ENCODE data around the gene ITPKB.

ITPKB gene

DNA sequence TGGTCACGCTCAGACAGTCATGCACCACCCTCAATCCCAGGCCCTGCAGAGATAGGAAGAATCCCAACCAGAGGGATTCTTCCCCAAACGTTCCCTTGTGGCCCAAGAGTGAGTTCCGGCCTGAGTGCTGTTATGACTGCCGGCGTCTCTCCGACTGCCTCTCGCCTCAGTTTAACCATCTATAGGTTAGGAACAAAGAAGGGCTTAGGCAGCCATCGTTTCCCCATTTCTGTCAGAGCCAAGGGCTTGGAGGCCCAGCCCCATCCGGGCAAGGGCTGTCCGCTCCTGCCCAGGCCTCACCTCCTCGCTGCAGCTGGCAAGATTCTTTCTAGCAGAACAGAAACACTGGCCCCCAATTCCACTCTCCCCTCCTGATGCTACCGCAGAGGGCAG, 131.8 kb downstream of the ITPKB start:
- no peak for TF ChIP-seq CTCF (IDR thresholded peaks at IDR 0.05; ENCODE audit: borderline replicate concordance, insufficient read depth, low read depth, low read length)
- no peak overlapping the region for H3K4me3 ChIP-seq (ENCODE audit: low read depth, low read length)

- no peak overlapping the region for H3K4me3 ChIP-seq (ENCODE audit: low read depth, low read length)
- no peak for TF ChIP-seq CTCF (IDR thresholded peaks at IDR 0.05; ENCODE audit: borderline replicate concordance, insufficient read depth, low read depth, low read length)
Measured at GRCh38 chr1:226606311-226607267, 132.5 kb downstream of the ITPKB start.

DNA sequence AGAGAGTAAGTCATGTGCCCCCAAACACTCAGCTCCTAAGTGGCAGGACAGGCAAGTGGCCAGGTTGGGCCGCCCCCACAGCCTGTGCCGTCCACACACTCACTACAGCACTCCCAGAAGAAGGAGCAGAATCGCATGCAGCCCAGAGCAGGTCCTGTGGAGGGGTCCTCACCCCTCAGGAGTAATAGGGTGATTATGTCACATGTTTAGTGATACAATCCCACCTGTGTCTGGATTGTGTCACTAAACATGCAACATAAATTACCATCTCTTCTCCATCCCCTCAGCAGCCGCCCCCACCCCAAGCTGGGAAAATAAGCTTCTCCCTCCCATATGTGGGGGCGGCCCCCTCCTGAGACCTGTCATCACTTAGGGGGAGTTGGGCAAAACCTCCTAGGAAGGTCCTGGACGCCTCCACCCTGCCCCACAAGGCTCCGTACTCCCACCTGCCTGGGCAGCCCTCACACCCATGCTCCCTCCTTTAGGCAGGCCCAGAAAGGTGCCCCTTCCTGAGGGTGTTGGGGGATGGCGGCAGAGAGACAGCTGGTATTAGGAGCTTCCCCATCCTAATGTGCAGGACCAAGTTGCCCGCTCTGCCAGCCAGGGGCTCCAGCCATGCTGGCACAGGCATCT, 133.6 kb downstream of the ITPKB start:
- H3K4me3 ChIP-seq (ENCODE audit: low read depth, low read length) = no peak overlapping the region
- no peak for TF ChIP-seq CTCF (IDR thresholded peaks at IDR 0.05; ENCODE audit: borderline replicate concordance, insufficient read depth, low read depth, low read length)

GRCh38 chr1:226604560-226605317, 134.3 kb downstream of the ITPKB start:
- no peak overlapping the region for H3K4me3 ChIP-seq (ENCODE audit: low read depth, low read length)
- TF ChIP-seq CTCF (IDR thresholded peaks at IDR 0.05; ENCODE audit: borderline replicate concordance, insufficient read depth, low read depth, low read length) = no peak

- TF ChIP-seq CTCF (IDR thresholded peaks at IDR 0.05; ENCODE audit: borderline replicate concordance, insufficient read depth, low read depth, low read length) = no peak
Measured at GRCh38 chr1:226603858-226604559, 135.1 kb downstream of the ITPKB start.

GRCh38 chr1:226603022-226603857, 135.8 kb downstream of the ITPKB start:
- TF ChIP-seq CTCF (IDR thresholded peaks at IDR 0.05; ENCODE audit: borderline replicate concordance, insufficient read depth, low read depth, low read length) = no peak
- no peak overlapping the region for H3K4me3 ChIP-seq (ENCODE audit: low read depth, low read length)

More at GRCh38 chr1:226603858-226604559, 135.1 kb downstream of the ITPKB start:
- no peak overlapping the region for H3K4me3 ChIP-seq (ENCODE audit: low read depth, low read length)
